ENCODE results near the gene PPP1R3A.

- no peak for TF ChIP-seq ZSCAN30 (tag by site-specific recombination; IDR thresholded peaks at IDR 0.05)
- TF ChIP-seq ZBTB49 (tag by site-specific recombination; IDR thresholded peaks at IDR 0.05; ENCODE audit: low read depth), result no peak
- no peak for TF ChIP-seq ZNF48 (tag by site-specific recombination; IDR thresholded peaks at IDR 0.05)
- TF ChIP-seq KLF17 (tag by site-specific recombination; IDR thresholded peaks at IDR 0.05), result no peak
- no peak for TF ChIP-seq ZNF140 (tag by site-specific recombination; IDR thresholded peaks at IDR 0.05)
- no peak for TF ChIP-seq ZNF544 (tag by site-specific recombination; IDR thresholded peaks at IDR 0.05)
- TF ChIP-seq CTCF (tag by site-specific recombination; IDR thresholded peaks at IDR 0.05), result no peak
- TF ChIP-seq ZNF510 (tag by site-specific recombination; IDR thresholded peaks at IDR 0.05; ENCODE audit: insufficient replicate concordance), result no peak
Measured at GRCh38 chr7:113921363-113921762, 2.6 kb upstream of the PPP1R3A start.
